ENCODE measurements around the gene TRPM3. TPM values are rescaled to one million over a fixed set of nuclear protein-coding genes. Genes with fewer than 3 reads are reported as not detected.

Gene TRPM3
- total and polyA plus RNA-seq, 2 of the 13 experiments (the other 11 are each of a cell fraction or from before 2014, with no cell fraction given), result not detected

- H3K27me3 ChIP-seq (ENCODE audit: control insufficient read depth in 1 of 2, insufficient read depth in 2 of 2, low read length in 2 of 2), result no peaks in the 10 kb centered on the region
- H3K9ac ChIP-seq (ENCODE audit: insufficient read depth, low read depth, low read length), result no peak overlapping the region
- intact Hi-C loops (cut with micrococcal nuclease; ENCODE audit: unreplicated experiment), result no loop called here
- H3K4me1 ChIP-seq (ENCODE audit: insufficient read depth, low read length), result no peaks in the 10 kb centered on the region
- ChIA-PET CTCF (ENCODE audit: low intra/inter-chr PET ratio, low total read pairs) (no interaction called here), POLR2A (no interaction called here)
- no peaks in the 10 kb centered on the region for H3K9me3 ChIP-seq (ENCODE audit: low read length)
- no peaks in the 10 kb centered on the region for H3K36me3 ChIP-seq (replicated peaks in 1 of 2; ENCODE audit: control insufficient read depth in 1 of 2, insufficient read depth in 2 of 2, low read length in 2 of 2)
- no peak overlapping the region for H3K4me2 ChIP-seq (ENCODE audit: low read depth, low read length)
- H3K4me3 ChIP-seq (replicated peaks in 1 of 3; ENCODE audit: insufficient read depth in 1 of 3, low read depth in 2 of 3, low read length in 3 of 3), result no peak overlapping the region
- TF ChIP-seq, protein P1, sequence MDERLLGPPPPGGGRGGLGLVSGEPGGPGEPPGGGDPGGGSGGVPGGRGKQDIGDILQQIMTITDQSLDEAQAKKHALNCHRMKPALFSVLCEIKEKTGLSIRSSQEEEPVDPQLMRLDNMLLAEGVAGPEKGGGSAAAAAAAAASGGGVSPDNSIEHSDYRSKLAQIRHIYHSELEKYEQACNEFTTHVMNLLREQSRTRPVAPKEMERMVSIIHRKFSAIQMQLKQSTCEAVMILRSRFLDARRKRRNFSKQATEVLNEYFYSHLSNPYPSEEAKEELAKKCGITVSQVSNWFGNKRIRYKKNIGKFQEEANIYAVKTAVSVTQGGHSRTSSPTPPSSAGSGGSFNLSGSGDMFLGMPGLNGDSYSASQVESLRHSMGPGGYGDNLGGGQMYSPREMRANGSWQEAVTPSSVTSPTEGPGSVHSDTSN (CRISPR knock-in tag; IDR thresholded peaks at IDR 0.05), result no peak
- TF ChIP-seq ZNF619 (CRISPR knock-in tag; IDR thresholded peaks at IDR 0.05), result no peak
- no peak for TF ChIP-seq ETV5 (CRISPR knock-in tag; IDR thresholded peaks at IDR 0.05; ENCODE audit: borderline replicate concordance)
- WGBS (ENCODE audit: low lambda C conversion rate), result 25% methylated on average over 1 of the region's 1 CpG
- no peak for DNase-seq (ENCODE audit: low spot score)
- BruUV-seq (replicated peaks), result no TSS peak
- no peak overlapping the region for H2AFZ ChIP-seq (ENCODE audit: low read length)
- H3K27ac ChIP-seq (ENCODE audit: extremely low read length, insufficient read depth, low read length), result no peak overlapping the region
- no peaks in the 10 kb centered on the region for H3K79me2 ChIP-seq (ENCODE audit: insufficient read depth, low read length)
- no peaks in the 10 kb centered on the region for H4K20me1 ChIP-seq (ENCODE audit: insufficient read depth, low read length)
- no peak for FAIRE-seq
- in situ Hi-C loops (cut with HindIII; ENCODE audit: extremely low pct_ligation_motif_present, low pct_unique_long_range_greater_than_20kb), result no loop called here
- no peak for ATAC-seq
Observed at GRCh38 chr9:70954126-70954525, 167.3 kb downstream of the TRPM3 start.

DNA sequence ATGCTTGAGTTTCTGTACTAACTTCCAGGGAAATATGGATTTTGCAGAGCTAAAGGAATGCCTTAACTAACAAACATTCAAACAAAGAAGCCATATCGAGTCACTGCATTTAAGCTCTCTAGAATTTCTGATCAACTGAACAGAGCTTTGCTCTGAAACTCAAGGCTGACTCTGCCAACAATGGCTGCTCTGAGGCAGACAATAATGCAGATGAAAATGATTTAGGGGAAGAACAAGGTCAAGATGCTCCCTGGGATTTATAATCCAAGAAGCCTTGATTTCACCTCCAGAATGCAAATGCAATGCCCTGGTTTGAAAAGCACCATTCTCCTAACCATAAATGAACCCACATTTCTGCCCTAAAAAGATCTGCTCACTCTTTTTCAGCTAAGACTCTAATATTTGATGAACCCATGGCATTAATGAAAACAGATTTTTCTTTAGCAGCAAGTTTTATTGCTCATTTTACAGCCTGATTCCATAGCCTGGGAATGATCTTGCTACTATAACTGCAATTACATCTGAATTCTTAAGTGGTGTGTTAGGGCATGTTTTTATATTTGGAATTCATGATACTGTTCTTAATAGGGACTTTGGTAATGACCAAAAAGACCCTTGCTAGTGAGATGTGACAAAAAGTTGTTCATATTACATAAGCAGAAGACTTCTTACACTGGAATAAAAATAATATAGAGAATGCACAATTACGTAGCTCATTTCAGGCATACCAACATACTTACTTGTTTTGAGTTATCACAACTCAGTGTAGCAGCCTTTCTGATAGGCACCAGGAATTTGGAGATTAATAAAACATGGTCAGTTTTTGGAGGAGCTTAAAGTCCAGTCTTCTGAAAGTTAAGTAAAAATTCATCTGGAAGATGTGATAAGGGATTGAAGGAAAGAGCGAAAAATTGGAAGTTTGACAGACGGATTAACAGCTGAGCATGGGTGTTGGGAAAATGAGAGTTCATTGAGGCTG, 169.4 kb downstream of the TRPM3 start:
- CTCF ChIA-PET (ENCODE audit: low intra/inter-chr PET ratio, low total read pairs), result no interaction called here
- intact Hi-C loops (cut with micrococcal nuclease; ENCODE audit: unreplicated experiment) (no loop called here), in situ Hi-C loops (cut with HindIII; ENCODE audit: extremely low pct_ligation_motif_present, low pct_unique_long_range_greater_than_20kb) (no loop called here)
- FAIRE-seq (no peak), ATAC-seq (no peak), DNase-seq (ENCODE audit: low spot score) (no peak)
- Histone ChIP-seq H3K9ac (ENCODE audit: insufficient read depth, low read depth, low read length) (no peak overlapping the region), H3K4me3 (replicated peaks in 1 of 3; ENCODE audit: insufficient read depth in 1 of 3, low read depth in 2 of 3, low read length in 3 of 3) (no peak overlapping the region), H4K20me1 (ENCODE audit: insufficient read depth, low read length) (no peaks in the 10 kb centered on the region), H3K36me3 (replicated peaks in 1 of 2; ENCODE audit: control insufficient read depth in 1 of 2, insufficient read depth in 2 of 2, low read length in 2 of 2) (no peaks in the 10 kb centered on the region), H3K27ac (ENCODE audit: extremely low read length, insufficient read depth, low read length) (no peak overlapping the region), H3K9me3 (ENCODE audit: low read length) (no peaks in the 10 kb centered on the region), H3K4me2 (ENCODE audit: low read depth, low read length) (no peak overlapping the region), H3K79me2 (ENCODE audit: insufficient read depth, low read length) (no peaks in the 10 kb centered on the region), H3K4me1 (ENCODE audit: insufficient read depth, low read length) (no peaks in the 10 kb centered on the region), H3K27me3 (ENCODE audit: control insufficient read depth in 1 of 2, insufficient read depth in 2 of 2, low read length in 2 of 2) (no peaks in the 10 kb centered on the region), H2AFZ (ENCODE audit: low read length) (no peak overlapping the region)
- WGBS (ENCODE audit: low lambda C conversion rate), result 23% methylated on average over 4 of the region's 4 CpGs
- BruUV-seq (replicated peaks), result no TSS peak
- POLR2A ChIA-PET, result no interaction called here
- TF ChIP-seq ZNF326 (CRISPR knock-in tag; IDR thresholded peaks at IDR 0.05; ENCODE audit: borderline replicate concordance), result no peak
- TF ChIP-seq SRSF1 (optimal IDR thresholded peaks at IDR 0.05; ENCODE audit: low read depth, low read length), result no peak
- no peak for TF ChIP-seq ZNF264 (CRISPR knock-in tag; IDR thresholded peaks at IDR 0.05)
- no peak for TF ChIP-seq BCL6 (CRISPR knock-in tag; IDR thresholded peaks at IDR 0.05)
- TF ChIP-seq TFE3 (CRISPR knock-in tag; IDR thresholded peaks at IDR 0.05), result no peak
- TF ChIP-seq ATF7-NPFF (CRISPR knock-in tag; IDR thresholded peaks at IDR 0.05; ENCODE audit: low read depth), result no peak

All from HepG2 (cell line).